GM19035 (cell line): ENCODE data around the gene BMP6.
"Not testable (repeated sequence)": the region's sequence is repeated elsewhere in the genome, so short reads cannot be mapped to it uniquely, and the experiment has no call there.

Source experiments
- ATAC-seq: cut with Tn5 transposase; IDR thresholded peaks from one replicate; pipeline ENCODE4 v1.9.1; 2021; ENCODE audit not compliant: unreplicated experiment

BMP6 gene

DNA sequence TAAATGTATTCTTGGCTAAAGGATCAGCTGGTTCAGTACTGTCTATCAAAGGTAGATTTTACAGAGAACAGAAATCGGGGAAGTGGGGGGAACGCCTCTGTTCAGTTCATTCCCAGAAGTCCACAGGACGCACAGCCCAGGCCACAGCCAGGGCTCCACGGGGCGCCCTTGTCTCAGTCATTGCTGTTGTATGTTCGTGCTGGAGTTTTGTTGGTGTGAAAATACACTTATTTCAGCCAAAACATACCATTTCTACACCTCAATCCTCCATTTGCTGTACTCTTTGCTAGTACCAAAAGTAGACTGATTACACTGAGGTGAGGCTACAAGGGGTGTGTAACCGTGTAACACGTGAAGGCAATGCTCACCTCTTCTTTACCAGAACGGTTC is 154.8 kb downstream of the BMP6 start:
- no peak for ATAC-seq

DNA sequence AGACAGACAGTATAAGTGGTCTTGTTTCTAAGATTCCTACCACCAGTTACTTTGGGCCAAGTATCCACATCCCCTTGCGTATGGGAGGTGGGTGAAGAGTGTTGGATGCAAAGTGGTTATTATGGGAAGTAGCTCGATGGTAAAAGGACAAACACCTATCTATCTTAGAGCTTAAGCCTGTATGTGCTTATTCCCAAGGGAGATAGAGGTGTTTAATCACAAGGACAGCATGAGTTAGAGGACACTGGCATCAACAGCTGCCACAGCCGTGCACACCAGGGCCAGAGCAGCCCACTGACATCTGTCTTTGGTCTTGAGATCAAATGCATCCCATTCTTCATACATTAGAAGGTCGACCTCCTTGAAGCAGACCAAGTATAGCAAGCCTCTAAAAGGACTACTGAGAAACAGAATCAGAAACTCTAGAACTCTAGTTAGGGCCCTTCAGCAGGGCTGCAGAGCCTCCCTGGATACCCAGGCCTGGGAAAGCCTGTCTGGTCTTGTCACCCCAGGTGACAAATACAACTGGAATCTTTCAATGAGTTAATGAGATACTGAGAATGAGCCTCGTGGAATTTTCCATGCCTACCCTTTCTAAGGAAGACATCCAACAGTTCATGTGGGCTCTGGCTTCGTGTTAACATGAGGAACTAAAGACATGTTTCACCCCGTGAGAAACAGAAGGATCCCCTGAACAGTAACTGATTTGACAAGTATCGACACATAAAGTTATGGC is 156.0 kb downstream of the BMP6 start:
- ATAC-seq: no peak

- ATAC-seq: no peak
Measured at GRCh38 chr6:7882505-7883257, 156.8 kb downstream of the BMP6 start.

GRCh38 chr6:7883381-7883780 is 157.5 kb downstream of the BMP6 start:
- no peak for ATAC-seq

DNA sequence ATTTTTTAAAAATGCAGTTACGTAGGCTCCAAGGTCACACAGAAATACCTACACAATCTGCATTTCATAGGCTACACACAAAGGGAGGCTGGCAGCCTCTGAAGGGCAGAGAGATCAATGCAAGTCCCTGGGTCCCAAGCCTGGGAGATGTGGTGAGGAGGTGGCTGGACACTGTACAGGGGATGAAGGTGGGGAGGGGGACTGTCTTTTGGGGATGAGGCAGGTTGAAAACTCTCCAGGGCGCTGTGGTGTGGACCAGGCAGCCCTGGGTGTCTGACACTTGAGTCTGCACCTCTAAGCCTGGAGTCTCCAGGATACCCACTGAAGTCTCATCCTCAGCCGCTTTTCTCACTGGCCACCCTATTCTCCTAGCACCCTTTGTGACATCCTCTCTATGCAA is 160.2 kb downstream of the BMP6 start:
- no peak for ATAC-seq

DNA sequence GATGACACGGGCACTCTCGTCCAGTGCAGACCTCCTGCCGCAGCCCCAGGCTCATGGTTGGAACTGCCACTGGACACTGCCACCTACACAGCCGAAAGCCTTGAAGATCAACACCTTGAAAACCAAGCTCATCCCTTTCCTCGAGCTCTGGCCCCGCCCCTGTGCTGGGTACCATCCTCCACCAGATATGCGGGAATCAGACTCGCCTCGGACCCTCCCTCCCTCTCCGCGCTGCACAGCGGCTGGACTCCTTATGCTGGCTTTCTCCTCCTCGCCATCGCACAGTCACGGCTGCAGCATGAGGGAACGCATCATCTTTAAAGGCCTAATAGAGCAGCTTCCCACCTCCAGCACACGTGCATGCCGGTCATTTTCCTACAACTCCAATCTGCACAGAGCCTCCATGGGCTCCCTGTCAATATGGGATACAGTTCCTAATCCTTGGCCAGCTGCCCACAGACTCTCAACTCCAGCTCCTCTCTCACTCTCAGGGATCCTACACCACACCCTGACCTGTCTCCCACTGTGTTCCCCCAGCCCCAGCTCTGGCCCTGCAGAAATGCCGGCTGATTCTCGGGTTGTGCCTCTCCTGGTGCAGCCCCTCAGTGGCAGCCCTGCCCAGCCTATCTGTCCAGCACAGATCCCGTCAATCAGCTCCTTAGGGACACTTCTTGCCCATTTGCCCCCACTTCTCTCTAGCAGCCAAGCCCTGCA is 161.5 kb downstream of the BMP6 start:
- ATAC-seq: no peak

DNA sequence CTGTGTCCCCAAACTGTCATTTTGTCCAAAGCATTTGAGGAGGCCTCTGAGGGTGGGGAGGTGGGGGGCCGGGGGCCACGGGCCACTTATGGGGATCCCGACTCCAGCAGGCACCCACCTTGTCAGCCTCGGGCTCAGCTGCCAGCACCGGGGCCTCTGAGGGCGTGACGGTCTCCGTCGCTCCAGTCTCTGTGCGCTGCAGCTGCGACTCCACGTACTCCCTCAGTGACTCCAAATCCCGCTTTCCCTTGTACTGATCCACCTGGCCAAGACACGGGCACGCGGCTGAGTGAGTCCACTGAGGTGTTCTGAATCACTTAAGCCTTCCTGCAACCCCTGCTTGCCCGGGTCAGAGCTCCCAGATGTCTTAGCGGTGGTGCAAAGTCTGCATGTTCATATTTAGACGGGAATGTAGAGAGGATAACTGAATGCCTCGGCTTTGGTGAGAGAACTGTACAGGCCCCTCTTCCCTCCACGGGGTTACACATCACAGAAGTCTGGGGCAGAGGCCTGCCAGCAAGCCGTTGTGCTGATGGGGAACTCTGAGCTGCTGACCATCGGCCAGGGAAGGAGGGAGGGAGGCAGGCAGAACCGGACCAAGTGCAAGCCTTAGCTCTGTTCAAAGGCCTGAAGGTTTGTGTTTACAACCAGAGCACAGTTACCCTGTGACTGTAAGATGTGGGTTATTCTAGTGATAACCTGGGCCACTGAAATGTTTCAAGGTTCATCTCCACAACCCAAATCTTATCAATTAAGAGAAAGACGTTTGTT is 162.9 kb downstream of the BMP6 start:
- ATAC-seq: no peak

- no peak for ATAC-seq
Measured at GRCh38 chr6:7891078-7891872, 165.4 kb downstream of the BMP6 start.

GRCh38 chr6:7892367-7892766 is 166.5 kb downstream of the BMP6 start:
- not testable (repeated sequence) for ATAC-seq

- no peak for ATAC-seq
Measured at GRCh38 chr6:7893342-7893741, 167.4 kb downstream of the BMP6 start.

DNA sequence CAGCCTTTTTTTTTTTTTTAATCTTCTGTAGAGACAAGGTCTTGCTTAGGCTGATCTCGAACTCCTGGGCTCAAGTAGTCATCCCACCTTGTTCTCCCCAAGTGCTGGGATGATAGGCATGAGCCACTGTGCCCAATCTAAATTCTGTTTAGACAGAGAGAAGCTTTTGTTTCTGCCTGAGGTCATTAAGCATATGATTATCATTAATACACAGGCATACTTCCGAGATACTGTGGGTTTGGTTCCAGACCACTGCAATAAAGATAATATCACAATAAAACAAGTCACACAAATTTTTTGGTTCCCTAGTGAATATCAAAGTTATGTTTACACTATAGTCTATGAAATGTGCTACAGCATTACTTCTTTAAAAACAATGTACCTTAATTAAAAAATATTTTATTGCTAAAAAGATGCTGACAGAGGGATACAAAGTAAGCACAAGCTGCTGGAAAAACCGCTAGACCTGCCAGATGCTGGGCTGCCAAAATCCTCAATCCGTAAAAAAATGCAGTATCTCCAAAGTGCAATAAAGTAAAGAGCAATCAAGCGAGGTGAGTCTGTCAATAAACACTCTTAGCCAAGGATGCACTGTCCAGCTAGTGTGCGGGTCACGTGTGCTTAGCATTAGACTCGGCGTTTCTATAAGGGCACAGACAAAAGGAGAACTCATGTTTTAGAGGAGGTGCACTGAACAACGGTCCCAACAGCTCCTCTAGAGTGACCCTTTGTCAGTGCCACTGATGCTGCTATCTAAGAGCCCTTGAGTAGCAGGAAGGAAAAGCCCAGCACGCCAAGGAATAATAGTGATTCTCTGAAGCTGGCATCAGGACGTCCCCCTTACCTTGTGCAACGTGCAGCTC is 168.6 kb downstream of the BMP6 start:
- no peak for ATAC-seq

DNA sequence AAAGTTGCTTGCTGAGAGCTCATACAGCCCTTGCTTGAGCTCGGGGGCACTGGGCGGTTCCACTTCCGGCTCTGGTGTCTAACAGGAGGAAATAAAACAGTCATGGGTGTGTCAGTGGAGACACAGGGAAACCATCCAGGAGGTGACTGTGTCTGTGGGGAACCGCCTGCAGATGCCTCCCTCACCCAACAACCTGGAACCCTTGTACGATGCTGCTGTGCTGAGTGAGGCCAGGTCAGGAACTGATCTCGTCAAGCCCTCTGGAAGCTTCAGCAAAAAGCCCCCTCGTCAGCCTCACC is 169.2 kb downstream of the BMP6 start:
- ATAC-seq: no peak

DNA sequence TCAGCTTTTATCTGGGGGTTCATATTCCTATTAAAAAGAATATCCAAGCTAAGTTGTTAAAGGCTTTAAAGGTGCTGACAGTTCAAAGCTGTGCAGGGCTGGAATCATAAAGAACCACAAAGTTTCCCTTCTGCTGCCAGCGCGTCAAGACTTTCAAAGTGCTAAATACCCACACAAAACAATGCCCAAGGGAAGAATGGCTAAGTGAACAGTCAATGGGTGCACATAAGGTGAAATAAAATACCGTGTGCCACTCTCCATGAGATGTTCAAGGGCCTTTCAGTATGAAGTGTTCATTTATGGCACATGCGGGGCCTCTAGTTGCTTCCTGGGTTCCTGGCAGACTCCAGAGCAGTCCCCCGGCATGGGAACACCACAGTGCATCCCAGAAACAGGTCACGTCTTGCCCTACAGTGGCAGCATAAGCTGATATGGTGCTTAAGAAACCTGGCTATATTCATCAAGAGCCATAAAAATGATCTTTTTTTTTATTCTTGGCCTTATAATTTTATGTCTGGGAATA is 170.6 kb downstream of the BMP6 start:
- no peak for ATAC-seq

DNA sequence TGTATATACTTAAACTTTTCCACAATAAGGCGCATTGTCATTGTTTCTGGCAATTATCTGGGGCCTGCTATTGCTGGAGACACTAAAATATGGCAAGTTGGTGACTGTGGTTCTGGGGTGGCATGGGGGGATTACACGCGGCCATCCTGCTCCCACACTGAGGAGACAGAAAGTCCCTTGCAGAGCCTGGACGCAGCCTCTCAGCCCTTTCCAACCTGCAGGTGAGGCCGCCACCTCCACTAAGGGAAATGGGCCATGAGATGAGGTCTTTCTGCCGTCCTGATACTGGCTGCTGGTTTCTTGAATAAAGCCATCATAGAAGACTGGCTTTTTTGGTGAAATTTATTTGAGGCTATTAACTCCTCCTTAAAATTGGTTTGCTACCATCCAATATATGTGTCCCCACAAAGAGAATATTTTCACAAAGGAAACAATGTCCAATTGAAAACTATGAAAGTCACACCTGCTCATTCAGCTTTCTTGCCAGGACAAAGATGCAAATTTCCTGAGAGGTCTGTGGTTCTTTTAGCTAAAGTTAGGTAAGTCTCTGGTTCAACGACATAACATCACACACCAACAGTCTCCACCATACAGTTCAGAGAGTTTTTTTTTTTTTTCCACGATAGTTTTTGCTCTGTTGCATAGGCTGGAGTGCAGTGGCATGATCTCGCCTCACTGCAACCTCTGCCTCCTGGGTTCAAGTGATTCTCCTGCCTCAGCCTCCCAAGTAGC is 171.7 kb downstream of the BMP6 start:
- ATAC-seq: peak; percentile 67

- not testable (repeated sequence) for ATAC-seq
Measured at GRCh38 chr6:7898193-7898586, 172.3 kb downstream of the BMP6 start.

GRCh38 chr6:7899101-7899888 is 173.4 kb downstream of the BMP6 start:
- ATAC-seq: no peak

DNA sequence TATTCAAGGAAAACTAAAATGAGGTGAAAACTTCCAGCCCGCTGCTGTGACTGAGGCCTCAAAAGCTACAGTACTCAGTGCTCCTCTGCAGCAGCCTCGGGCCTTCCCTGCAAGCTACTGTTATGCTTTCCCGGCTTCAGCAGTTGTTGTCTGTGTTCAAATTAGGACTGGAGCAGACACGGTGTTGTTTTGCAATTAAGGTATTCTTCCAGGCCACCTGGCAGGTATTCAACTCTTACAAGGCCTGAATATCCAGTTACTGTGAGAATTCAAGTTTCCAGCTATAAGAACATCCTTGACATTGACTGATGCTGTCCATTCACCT is 174.0 kb downstream of the BMP6 start:
- no peak for ATAC-seq

DNA sequence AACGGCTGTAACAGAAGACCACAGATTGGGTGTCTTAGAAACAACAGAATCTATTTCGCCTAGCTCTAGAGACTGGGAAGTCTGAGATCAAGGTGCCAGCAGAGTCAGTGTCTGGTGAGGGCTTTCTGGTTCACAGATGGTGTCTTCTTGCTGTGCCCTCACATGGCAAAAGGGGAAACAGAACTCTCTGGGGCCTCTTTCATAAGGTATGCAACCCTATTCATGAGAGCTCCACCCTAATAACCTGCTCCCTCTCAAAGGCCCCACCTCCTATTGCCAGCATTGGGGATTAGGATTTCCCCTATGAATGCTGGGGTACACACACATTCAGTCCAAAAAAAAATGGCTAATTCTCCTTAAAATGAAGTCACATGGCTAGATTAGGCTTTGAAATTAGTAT is 174.7 kb downstream of the BMP6 start:
- ATAC-seq: no peak
